CD4-positive, alpha-beta T cell treated with Interleukin-12 subunit alpha and Interleukin-12 subunit beta, for 1 hour (primary cell): ENCODE results near the gene FBXW9.
"Not testable (repeated sequence)": the region's sequence is repeated elsewhere in the genome, so short reads cannot be mapped to it uniquely, and the experiment has no call there.

ENCODE experiments used
- DNase-seq: peaks from one replicate; pipeline ENCODE4 v3.0.0-alpha.2; 2020

The FBXW9 gene

GRCh38 chr19:12678039-12678438, 18.4 kb downstream of the FBXW9 start:
- DNase-seq, result not testable (repeated sequence)

GRCh38 chr19:12676928-12677327, 19.5 kb downstream of the FBXW9 start:
- no peak for DNase-seq

DNA sequence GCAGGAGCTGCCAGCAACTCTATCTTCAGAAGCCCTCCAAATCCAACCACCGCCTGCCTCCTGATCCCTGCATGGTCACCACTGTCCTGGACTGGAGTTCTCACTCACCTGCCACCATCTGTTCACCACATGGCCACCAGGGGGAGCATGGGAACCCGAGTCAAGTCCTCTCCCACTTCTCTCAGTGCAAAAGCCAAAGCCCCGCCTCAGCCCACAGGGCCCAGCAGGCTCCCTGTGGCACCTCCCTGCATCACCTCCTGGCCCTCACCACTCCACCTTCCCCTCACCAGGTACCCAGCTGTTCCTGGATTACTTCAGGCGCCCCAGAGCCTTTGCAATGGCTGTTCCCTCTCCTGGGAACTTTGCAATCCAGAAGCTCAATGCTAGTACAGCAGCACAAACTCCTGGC, 20.0 kb downstream of the FBXW9 start:
- DNase-seq, result peak; percentile 84

GRCh38 chr19:12675940-12676339, 20.5 kb downstream of the FBXW9 start:
- DNase-seq, result no peak

DNA sequence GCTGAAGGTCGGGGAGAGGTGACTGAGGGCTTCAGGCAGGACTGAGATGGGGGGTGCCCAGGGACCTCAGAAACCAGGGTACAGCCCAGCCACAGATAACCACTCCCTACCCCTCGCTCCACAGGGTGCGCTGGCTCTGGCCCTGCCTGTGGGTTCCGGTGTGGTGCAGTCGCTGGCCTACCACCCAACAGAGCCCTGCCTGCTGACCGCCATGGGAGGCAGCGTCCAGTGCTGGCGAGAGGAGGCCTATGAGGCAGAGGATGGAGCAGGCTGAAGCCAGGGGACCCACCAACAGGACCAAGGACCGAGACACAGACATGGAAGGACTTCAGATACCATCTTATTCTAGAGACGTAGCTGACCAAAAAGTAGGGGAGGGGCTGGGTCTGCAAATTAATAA, 21.0 kb downstream of the FBXW9 start:
- no peak for DNase-seq

DNA sequence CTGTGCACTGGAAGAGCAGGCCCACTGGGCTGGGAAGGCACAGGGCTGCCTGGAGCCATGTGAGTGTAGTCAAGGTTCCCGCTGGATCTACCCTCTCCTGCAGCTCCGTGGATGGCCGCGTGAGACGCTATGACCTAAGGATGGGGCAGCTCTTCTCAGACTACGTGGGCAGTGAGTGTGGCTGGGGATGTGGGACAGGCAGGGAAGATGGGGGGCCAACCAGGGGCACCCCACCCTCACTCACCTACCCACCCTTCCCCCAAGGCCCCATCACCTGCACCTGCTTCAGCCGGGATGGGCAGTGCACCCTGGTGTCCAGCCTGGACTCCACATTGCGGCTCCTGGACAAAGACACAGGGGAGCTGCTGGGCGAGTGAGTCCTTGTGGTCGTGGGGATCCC, 23.7 kb downstream of the FBXW9 start:
- DNase-seq, result no peak

- no peak for DNase-seq
These were observed 26.1 kb downstream of the FBXW9 start for GRCh38 chr19:12670159-12670928.

GRCh38 chr19:12669270-12670158, 26.9 kb downstream of the FBXW9 start:
- peak; percentile 82 for DNase-seq

GRCh38 chr19:12668932-12669269, 27.5 kb downstream of the FBXW9 start:
- DNase-seq, result peak; percentile 84

- no peak for DNase-seq
These were observed 28.1 kb downstream of the FBXW9 start for GRCh38 chr19:12668346-12668745.

GRCh38 chr19:12667731-12668302, 28.6 kb downstream of the FBXW9 start:
- DNase-seq, result no peak

- DNase-seq, result peak; percentile 83
These were observed 30.0 kb downstream of the FBXW9 start, which contains the start of the genes MAN2B1 and WDR83 for GRCh38 chr19:12666265-12667048. TSS of gene MAN2B1 (minus strand) at chr19:12666742. CDS start at chr19:12666701, 41 bp downstream. TSS of gene WDR83 (plus strand) at chr19:12666807. CDS start at chr19:12669791, 2,984 bp downstream.

DNA sequence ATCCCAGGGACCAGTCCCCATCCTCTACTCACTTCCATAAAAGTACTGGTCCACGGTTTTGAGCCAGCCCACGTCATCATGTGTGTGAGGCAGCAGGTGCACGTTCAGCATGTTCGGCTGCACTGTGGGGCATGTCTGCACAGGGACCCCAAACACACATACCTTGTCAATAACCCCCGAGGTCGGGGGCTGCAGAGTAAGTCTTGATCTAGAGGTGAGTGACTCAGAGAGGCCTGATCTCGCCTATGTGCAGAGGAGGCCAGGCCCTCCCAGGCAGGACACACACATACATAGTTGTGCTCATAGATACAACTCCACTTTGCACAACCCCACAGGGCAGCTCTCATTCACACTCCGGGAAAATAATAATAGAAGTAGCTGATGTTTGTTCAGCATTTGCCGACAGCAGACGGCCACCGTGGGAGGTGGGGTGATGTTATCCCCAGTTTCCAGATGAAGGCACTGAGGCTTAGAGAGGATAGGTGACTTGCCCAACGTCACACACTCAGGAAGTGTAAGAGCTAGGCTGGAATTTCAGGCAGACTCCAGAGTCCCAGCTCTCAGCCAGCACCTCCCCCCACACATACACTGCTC, 30.7 kb downstream of the FBXW9 start:
- peak; percentile 14 for DNase-seq

- DNase-seq, result peak; percentile 68
These were observed 31.2 kb downstream of the FBXW9 start for GRCh38 chr19:12665281-12665573.

GRCh38 chr19:12664406-12665280, 31.8 kb downstream of the FBXW9 start:
- DNase-seq, result no peak

DNA sequence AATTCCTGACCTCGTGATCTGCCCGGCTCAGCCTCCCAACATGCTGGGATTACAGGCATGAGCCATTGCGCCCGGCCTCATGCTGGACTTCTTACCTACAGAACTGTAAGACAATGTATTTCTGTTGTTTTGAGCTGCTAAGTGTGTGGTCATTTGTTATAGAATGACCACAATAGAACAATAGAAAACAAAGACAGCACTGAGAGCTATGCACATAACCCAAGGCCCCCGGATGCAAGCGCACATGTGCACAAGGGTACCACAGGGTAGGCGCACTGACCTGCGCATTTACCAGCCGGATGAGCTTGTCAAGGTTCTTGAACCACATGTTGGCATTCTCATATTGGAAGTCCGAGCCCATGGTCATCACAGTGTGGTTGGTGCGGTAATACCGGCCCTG, 35.5 kb downstream of the FBXW9 start:
- DNase-seq, result no peak

DNA sequence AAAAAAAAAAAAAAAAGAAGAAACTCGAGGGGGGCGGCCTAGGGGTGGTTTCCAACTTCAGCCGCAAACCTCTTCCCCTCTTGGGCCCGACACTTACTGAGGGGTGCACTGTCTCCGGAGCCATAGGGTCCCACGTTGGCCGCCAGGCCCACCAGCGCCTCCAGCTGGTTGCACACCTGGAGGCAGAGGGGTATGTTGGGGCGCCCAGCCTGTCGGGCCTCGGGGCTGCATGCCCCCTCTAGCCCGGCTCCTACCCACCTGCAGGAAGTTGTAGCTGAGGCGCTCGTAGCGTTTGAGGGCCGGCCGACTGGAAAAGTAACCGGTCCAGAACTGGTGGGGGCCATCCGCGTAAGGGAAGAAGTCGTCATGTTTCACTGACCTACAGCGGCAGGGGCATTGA, 38.5 kb downstream of the FBXW9 start:
- no peak for DNase-seq

DNA sequence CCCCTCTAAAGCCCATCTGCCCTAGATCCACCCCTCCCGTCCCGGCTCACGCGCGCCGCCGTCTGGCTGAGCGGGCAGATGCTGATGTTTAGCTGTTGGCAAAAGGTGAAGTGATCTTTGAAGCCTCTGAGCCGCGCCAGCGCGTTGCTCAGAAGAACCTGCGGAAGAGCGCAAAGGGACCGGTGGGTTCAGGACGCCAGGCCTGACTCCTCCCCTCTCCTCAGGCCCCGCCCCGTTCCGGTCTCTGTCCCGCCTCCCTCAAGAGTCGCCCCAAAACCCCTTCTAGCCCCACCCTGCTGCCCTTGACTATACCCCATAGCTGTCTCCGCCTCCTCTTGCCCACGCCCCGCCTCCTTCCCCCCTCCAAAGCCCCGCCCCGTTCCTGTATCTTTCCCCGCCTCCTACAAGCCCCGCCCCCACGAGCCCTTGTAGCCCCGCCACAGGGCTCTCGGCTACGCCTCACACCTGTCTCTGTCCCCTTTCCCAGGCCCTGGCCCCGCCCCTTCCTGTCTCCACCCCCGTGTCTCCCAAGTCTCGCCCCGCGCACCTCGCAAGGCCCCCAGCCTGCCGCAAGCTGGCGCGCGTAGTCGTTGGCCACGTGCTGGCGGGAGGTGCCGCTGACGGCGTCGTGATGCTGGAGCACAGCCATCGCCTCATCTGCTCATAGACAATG, 39.4 kb downstream of the FBXW9 start:
- DNase-seq, result no peak

- no peak for DNase-seq
These were observed 40.9 kb downstream of the FBXW9 start for GRCh38 chr19:12655546-12655945.

DNA sequence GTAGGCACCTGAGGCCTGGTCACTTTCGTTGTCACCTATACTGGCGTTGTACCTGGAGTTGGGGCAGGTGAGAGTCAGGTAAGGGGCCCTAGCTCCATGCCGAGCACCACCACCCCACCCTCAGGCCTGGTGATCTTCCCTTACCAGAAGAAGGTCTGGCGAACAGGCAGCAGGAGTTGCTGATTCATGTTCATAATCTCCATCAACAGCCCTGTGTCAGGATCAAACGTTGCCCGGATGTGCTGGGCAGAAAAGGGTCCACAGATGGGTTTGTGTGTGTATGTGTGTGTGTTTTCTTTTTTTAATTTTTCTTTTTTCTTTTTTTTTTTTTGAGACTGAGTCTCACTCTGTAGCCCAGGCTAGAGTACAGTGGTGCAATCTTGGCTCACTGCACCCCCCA, 44.2 kb downstream of the FBXW9 start:
- no peak for DNase-seq

GRCh38 chr19:12649941-12650340, 46.5 kb downstream of the FBXW9 start:
- DNase-seq, result no peak
